Neutrophil (primary cell): ENCODE measurements around the gene RCE1.

Experiments used
- H3K27ac ChIP-seq: fragments of 200-600 bp; sonication (generic); 2 replicates; pipeline ENCODE4 v1.5.1; 2016; ENCODE audit warnings: mild to moderate bottlenecking, moderate library complexity
- H3K27me3 ChIP-seq: fragments of 200-600 bp; sonication (generic); 2 replicates; pipeline ENCODE4 v1.6.0; 2016; ENCODE audit warnings: mild to moderate bottlenecking
- H3K36me3 ChIP-seq: fragments of 200-600 bp; sonication (generic); 2 replicates; pipeline ENCODE4 v1.5.1; 2017
- H3K4me1 ChIP-seq, 2 experiments: fragments of 200-600 bp in 1 of 2; sonication (generic) in 1 of 2; 1 replicate in 1 of 2; 2 replicates in 1 of 2; pipeline versions ENCODE4 v1.5.1 to v1.6.1; 2013 to 2016; ENCODE audit warnings: low read depth in 1 of 2, low read length in 1 of 2, mild to moderate bottlenecking in 1 of 2, moderate library complexity in 1 of 2; ENCODE audit not compliant: control insufficient read depth in 1 of 2, insufficient read depth in 1 of 2
- H3K4me3 ChIP-seq, 2 experiments: fragments of 200-600 bp in 1 of 2; sonication (generic) in 1 of 2; 1 replicate in 1 of 2; 2 replicates in 1 of 2; pipeline ENCODE4 v1.5.1; 2013 to 2016; ENCODE audit warnings: low read depth in 1 of 2, low read length in 1 of 2, mild to moderate bottlenecking in 1 of 2, moderate library complexity in 1 of 2
- H3K9me3 ChIP-seq: fragments of 200-600 bp; sonication (generic); 2 replicates; pipeline ENCODE4 v1.5.1; 2016
- CTCF ChIP-seq: fragments of 200-600 bp; sonication (generic); IDR thresholded peaks from 2 replicates; pipeline ENCODE4 v1.5.1; 2016; ENCODE audit warnings: antibody characterized with exemption

The RCE1 gene

GRCh38 chr11:66870131-66870530, 26.9 kb downstream of the RCE1 start:
- Histone ChIP-seq H3K36me3 (no peaks in the 10 kb centered on the region), H3K27me3 (no peaks in the 10 kb centered on the region), H3K9me3 (no peaks in the 10 kb centered on the region), H3K27ac (no peak overlapping the region), H3K4me3 (no peak overlapping the region), H3K4me1 (peaks cover 0 to 6% of the 10 kb centered on the region in 2 experiments)
- TF ChIP-seq CTCF, result no peak

- Histone ChIP-seq H3K4me3 (no peak overlapping the region), H3K9me3 (no peaks in the 10 kb centered on the region), H3K27ac (no peak overlapping the region), H3K4me1 (peaks cover 0 to 6% of the 10 kb centered on the region in 2 experiments), H3K27me3 (no peaks in the 10 kb centered on the region), H3K36me3 (no peaks in the 10 kb centered on the region)
- no peak for TF ChIP-seq CTCF
These were observed 27.6 kb downstream of the RCE1 start for GRCh38 chr11:66870616-66871520.

- H3K9me3 ChIP-seq, result no peaks in the 10 kb centered on the region
These were observed 28.3 kb downstream of the RCE1 start for GRCh38 chr11:66871521-66871901.

GRCh38 chr11:66874232-66874631, 31.0 kb downstream of the RCE1 start:
- Histone ChIP-seq H3K4me3 (no peak overlapping the region), H3K9me3 (no peaks in the 10 kb centered on the region), H3K36me3 (no peaks in the 10 kb centered on the region), H3K27ac (no peak overlapping the region), H3K4me1 (no peaks in the 10 kb centered on the region), H3K27me3 (peaks cover 4% of the 10 kb centered on the region)
- TF ChIP-seq CTCF, result no peak

More at GRCh38 chr11:66871521-66871901, 28.3 kb downstream of the RCE1 start:
- Histone ChIP-seq H3K27me3 (peaks cover under 1% of the 10 kb centered on the region), H3K27ac (no peak overlapping the region), H3K4me1 (peaks cover 0 to 6% of the 10 kb centered on the region in 2 experiments), H3K36me3 (no peaks in the 10 kb centered on the region), H3K4me3 (no peak overlapping the region)
- TF ChIP-seq CTCF, result no peak

GRCh38 chr11:66875378-66875777, 32.1 kb downstream of the RCE1 start:
- peaks cover 5% of the 10 kb centered on the region for H3K27me3 ChIP-seq
- no peak overlapping the region for H3K27ac ChIP-seq
- no peaks in the 10 kb centered on the region for H3K36me3 ChIP-seq
- no peaks in the 10 kb centered on the region for H3K9me3 ChIP-seq
- no peak for TF ChIP-seq CTCF
- no peaks in the 10 kb centered on the region for H3K4me1 ChIP-seq
- H3K4me3 ChIP-seq, result no peak overlapping the region
